Liver (tissue), 9 donors: ENCODE results near the gene OR5K1. TPM values are rescaled to one million over a fixed set of nuclear protein-coding genes. Genes with fewer than 3 reads are reported as not detected.

ENCODE experiments used
- DNase-seq: peaks from one replicate; pipeline ENCODE4 v3.0.0-alpha.2; 2017; ENCODE audit warnings: low spot score
- H3K27ac ChIP-seq, 2 donors: one replicate each; pipeline ENCODE4 v1.7.0; 2013; ENCODE audit warnings: inconsistent platforms in 2 of 2, low read length in 2 of 2, control low read depth in 1 of 2, low read depth in 1 of 2, mild to moderate bottlenecking in 1 of 2
- H3K27me3 ChIP-seq, 4 donors: one replicate each; pipeline versions ENCODE4 v1.6.1 to v1.7.0; 2013; ENCODE audit warnings: low read length in 3 of 4, inconsistent platforms in 1 of 4, mild to moderate bottlenecking in 1 of 4, moderate library complexity in 1 of 4; ENCODE audit not compliant: control insufficient read depth in 4 of 4, insufficient read depth in 4 of 4
- H3K36me3 ChIP-seq, 4 donors: one replicate each; pipeline versions ENCODE4 v1.6.1 to v1.7.0; 2013; ENCODE audit warnings: low read length in 3 of 4, mild to moderate bottlenecking in 3 of 4, low read depth in 1 of 4, moderate library complexity in 1 of 4; ENCODE audit not compliant: control insufficient read depth in 4 of 4, insufficient read depth in 3 of 4
- H3K4me1 ChIP-seq, 4 donors: one replicate each; pipeline versions ENCODE4 v1.6.1 to v1.7.0; 2013; ENCODE audit warnings: low read length in 3 of 4, mild to moderate bottlenecking in 3 of 4, moderate library complexity in 1 of 4; ENCODE audit not compliant: control insufficient read depth in 4 of 4, insufficient read depth in 4 of 4
- H3K4me3 ChIP-seq, 3 donors: one replicate each; pipeline versions ENCODE4 v1.6.1 to v1.7.0; 2013; ENCODE audit warnings: low read length in 3 of 3, control low read depth in 1 of 3, low read depth in 1 of 3, mild to moderate bottlenecking in 1 of 3
- H3K9ac ChIP-seq, 2 donors: one replicate each; pipeline ENCODE4 v1.7.0; 2013; ENCODE audit warnings: low read length in 2 of 2, mild to moderate bottlenecking in 2 of 2, moderate library complexity in 2 of 2, control low read depth in 1 of 2, low read depth in 1 of 2
- H3K9me3 ChIP-seq, 4 donors: one replicate each; pipeline versions ENCODE4 v1.6.1 to v1.7.0; 2013; ENCODE audit warnings: low read length in 3 of 4; ENCODE audit not compliant: control insufficient read depth in 4 of 4
- EGR1 ChIP-seq, 2 donors: IDR thresholded peaks; 2 replicates each; pipeline ENCODE4 v1.6.1; 2016 to 2018; ENCODE audit warnings: antibody characterized with exemption in 2 of 2, low read depth in 2 of 2
- FOXA1 ChIP-seq: IDR thresholded peaks from 2 replicates; pipeline ENCODE4 v1.6.1; 2016; ENCODE audit warnings: antibody characterized with exemption
- GABPA ChIP-seq, 2 donors: IDR thresholded peaks in 1 of 2; conservative IDR thresholded peaks in 1 of 2; 2 replicates each; pipeline ENCODE4 v1.6.1; 2016; ENCODE audit warnings: antibody characterized with exemption in 2 of 2, mild to moderate bottlenecking in 1 of 2, moderate library complexity in 1 of 2
- HNF4A ChIP-seq, 2 donors: conservative IDR thresholded peaks; 2 replicates each; pipeline ENCODE4 v1.6.1; 2016; ENCODE audit warnings: antibody characterized with exemption in 2 of 2, mild to moderate bottlenecking in 2 of 2
- HNF4G ChIP-seq: IDR thresholded peaks from 2 replicates; pipeline ENCODE4 v1.6.1; 2016; ENCODE audit warnings: antibody characterized with exemption
- JUND ChIP-seq, 2 donors: IDR thresholded peaks; 2 replicates each; pipeline ENCODE4 v1.6.1; 2016; ENCODE audit warnings: antibody characterized with exemption in 2 of 2
- NR2F2 ChIP-seq: IDR thresholded peaks from 2 replicates; pipeline ENCODE4 v1.6.1; 2016; ENCODE audit warnings: antibody characterized with exemption
- SP1 ChIP-seq: IDR thresholded peaks from 2 replicates; pipeline ENCODE4 v1.6.1; 2018; ENCODE audit warnings: antibody characterized with exemption, mild to moderate bottlenecking
- TAF1 ChIP-seq: conservative IDR thresholded peaks from 2 replicates; pipeline ENCODE4 v1.6.1; 2016; ENCODE audit warnings: antibody characterized with exemption, mild to moderate bottlenecking
- YY1 ChIP-seq: IDR thresholded peaks from 2 replicates; pipeline ENCODE4 v1.6.1; 2016; ENCODE audit warnings: antibody characterized with exemption, mild to moderate bottlenecking
- WGBS: extraction: QIAGEN DNeasy Blood & Tissue Kit; methylation state at CpG from one replicate; pipeline ENCODE4 v1.1.7; 2013; 5-methylcytosine and 5-hydroxymethylcytosine counted together
- polyA plus RNA-seq, 2 donors: library from polyadenylated mRNA; stranded (reverse) in 1 of 2; unstranded in 1 of 2; fragments of 200-250 nt in 1 of 2; fragments of >200 nt in 1 of 2; fragmentation: Nextera tagmentation in 1 of 2; extraction: Ambion mirVana in 1 of 2; gene quantifications; one replicate each; pipeline versions ENCODE4 v1.2.1 to v1.2.3, GENCODE V29; 2013 to 2015
- total RNA-seq, 2 donors: library from RNA; depleted of rRNA; stranded (reverse); fragments of >200 nt; gene quantifications; one replicate each; pipeline ENCODE4 v1.2.3, GENCODE V29; 2014
- TF ChIP-seq, protein P1 (sequence below): IDR thresholded peaks from 2 replicates; pipeline ENCODE4 v1.6.1; 2016; ENCODE audit warnings: antibody characterized with exemption
- TF ChIP-seq, protein P2 (sequence below): fragments of 150-350 bp; IDR thresholded peaks from 2 replicates; pipeline ENCODE4 v1.5.1; 2017; ENCODE audit warnings: improper control_type of control experiment, low read depth, low read length; ENCODE audit not compliant: missing input control
- TF ChIP-seq, protein P3 (sequence below): IDR thresholded peaks from 2 replicates; pipeline ENCODE4 v1.6.1; 2016; ENCODE audit warnings: antibody characterized with exemption
- TF ChIP-seq, protein P4 (sequence below): IDR thresholded peaks from 2 replicates; pipeline ENCODE4 v1.6.1; 2016; ENCODE audit warnings: antibody characterized with exemption, mild to moderate bottlenecking
- TF ChIP-seq, protein P5 (sequence below): IDR thresholded peaks from 2 replicates; pipeline ENCODE4 v1.6.1; 2016; ENCODE audit warnings: antibody characterized with exemption
- donor health status: healthy.
- donor health status: healthy.
- donor health status: healthy.
- donor health status: healthy.
- donor health status: healthy.

Gene OR5K1
- total and polyA plus RNA-seq, 4 donors: not detected

- H3K27me3 ChIP-seq: no peaks in the 10 kb centered on the region
- TF ChIP-seq, protein P1, sequence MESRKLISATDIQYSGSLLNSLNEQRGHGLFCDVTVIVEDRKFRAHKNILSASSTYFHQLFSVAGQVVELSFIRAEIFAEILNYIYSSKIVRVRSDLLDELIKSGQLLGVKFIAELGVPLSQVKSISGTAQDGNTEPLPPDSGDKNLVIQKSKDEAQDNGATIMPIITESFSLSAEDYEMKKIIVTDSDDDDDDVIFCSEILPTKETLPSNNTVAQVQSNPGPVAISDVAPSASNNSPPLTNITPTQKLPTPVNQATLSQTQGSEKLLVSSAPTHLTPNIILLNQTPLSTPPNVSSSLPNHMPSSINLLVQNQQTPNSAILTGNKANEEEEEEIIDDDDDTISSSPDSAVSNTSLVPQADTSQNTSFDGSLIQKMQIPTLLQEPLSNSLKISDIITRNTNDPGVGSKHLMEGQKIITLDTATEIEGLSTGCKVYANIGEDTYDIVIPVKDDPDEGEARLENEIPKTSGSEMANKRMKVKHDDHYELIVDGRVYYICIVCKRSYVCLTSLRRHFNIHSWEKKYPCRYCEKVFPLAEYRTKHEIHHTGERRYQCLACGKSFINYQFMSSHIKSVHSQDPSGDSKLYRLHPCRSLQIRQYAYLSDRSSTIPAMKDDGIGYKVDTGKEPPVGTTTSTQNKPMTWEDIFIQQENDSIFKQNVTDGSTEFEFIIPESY: no peak
- TF ChIP-seq YY1 (no peak), HNF4A (conservative IDR thresholded peaks at IDR 0.05) (no peak), HNF4G (no peak), EGR1 (IDR thresholded peaks at IDR 0.05; ENCODE audit: low read depth in 2 of 2) (no peak), TAF1 (no peak)
- TF ChIP-seq, protein P2, sequence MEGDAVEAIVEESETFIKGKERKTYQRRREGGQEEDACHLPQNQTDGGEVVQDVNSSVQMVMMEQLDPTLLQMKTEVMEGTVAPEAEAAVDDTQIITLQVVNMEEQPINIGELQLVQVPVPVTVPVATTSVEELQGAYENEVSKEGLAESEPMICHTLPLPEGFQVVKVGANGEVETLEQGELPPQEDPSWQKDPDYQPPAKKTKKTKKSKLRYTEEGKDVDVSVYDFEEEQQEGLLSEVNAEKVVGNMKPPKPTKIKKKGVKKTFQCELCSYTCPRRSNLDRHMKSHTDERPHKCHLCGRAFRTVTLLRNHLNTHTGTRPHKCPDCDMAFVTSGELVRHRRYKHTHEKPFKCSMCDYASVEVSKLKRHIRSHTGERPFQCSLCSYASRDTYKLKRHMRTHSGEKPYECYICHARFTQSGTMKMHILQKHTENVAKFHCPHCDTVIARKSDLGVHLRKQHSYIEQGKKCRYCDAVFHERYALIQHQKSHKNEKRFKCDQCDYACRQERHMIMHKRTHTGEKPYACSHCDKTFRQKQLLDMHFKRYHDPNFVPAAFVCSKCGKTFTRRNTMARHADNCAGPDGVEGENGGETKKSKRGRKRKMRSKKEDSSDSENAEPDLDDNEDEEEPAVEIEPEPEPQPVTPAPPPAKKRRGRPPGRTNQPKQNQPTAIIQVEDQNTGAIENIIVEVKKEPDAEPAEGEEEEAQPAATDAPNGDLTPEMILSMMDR: no peak
- TF ChIP-seq, protein P3, sequence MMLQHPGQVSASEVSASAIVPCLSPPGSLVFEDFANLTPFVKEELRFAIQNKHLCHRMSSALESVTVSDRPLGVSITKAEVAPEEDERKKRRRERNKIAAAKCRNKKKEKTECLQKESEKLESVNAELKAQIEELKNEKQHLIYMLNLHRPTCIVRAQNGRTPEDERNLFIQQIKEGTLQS: no peak
- no peaks in the 10 kb centered on the region for H3K36me3 ChIP-seq
- WGBS: 95% methylated on average over 1 of the region's 1 CpG
- no peak overlapping the region for H3K9ac ChIP-seq
- H3K4me1 ChIP-seq: no peaks in the 10 kb centered on the region
- no peaks in the 10 kb centered on the region for H3K9me3 ChIP-seq
- H3K4me3 ChIP-seq: no peak overlapping the region
- H3K27ac ChIP-seq: no peak overlapping the region
- no peak for DNase-seq
Measured at GRCh38 chr3:98454929-98455328, 8.1 kb upstream of the OR5K1 start.

DNA sequence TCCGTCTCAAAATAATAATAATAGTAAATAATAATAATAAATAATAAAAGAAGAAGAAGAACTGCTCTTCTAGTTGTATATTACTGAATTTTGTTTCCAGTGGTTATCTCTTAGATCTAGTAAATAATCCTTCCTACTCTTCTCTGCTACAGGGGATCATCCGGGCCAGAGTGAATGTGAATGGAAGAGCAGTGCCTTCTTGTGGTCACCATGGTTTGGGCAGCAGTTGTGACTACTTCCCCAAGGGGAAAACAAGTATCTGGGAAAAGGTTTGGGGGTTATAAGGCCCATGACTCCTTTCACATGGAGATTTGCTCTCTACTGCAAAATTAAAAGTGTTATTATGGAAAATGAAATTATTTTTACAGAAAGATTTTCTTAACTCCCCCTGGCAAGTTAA, 5.5 kb upstream of the OR5K1 start:
- Histone ChIP-seq H3K9ac (no peak overlapping the region), H3K27ac (no peak overlapping the region), H3K4me3 (no peak overlapping the region), H3K36me3 (no peaks in the 10 kb centered on the region), H3K4me1 (no peaks in the 10 kb centered on the region), H3K27me3 (no peaks in the 10 kb centered on the region), H3K9me3 (no peaks in the 10 kb centered on the region)
- DNase-seq: no peak
- WGBS: 83% methylated on average over 2 of the region's 2 CpGs
- TF ChIP-seq YY1: no peak
- TF ChIP-seq SP1: no peak
- no peak for TF ChIP-seq NR2F2

DNA sequence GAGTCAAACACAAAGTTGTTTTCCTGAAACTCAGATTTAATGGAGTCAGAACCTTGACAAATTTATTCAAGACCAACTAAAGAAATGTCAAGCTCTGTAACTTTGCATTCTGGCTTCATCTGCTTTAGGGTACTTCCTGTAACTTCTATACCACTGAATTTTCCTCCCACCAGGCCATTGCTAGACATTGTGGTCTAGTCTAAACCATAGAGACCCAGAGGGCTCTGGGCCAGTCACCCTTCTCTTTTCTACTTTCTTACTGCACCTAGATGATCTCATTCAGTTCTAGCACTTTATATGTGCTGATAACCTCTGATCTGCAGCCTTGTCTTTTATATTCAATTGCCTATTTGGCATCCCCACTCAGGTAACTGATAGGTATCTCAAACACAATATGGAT, 2.8 kb upstream of the OR5K1 start:
- H3K27ac ChIP-seq: no peak overlapping the region
- H3K4me3 ChIP-seq: no peak overlapping the region
- no peak overlapping the region for H3K9ac ChIP-seq
- DNase-seq: no peak
- no peaks in the 10 kb centered on the region for H3K4me1 ChIP-seq
- no peaks in the 10 kb centered on the region for H3K36me3 ChIP-seq
- TF ChIP-seq JUND (IDR thresholded peaks at IDR 0.05): no peak
- TF ChIP-seq, protein P4, sequence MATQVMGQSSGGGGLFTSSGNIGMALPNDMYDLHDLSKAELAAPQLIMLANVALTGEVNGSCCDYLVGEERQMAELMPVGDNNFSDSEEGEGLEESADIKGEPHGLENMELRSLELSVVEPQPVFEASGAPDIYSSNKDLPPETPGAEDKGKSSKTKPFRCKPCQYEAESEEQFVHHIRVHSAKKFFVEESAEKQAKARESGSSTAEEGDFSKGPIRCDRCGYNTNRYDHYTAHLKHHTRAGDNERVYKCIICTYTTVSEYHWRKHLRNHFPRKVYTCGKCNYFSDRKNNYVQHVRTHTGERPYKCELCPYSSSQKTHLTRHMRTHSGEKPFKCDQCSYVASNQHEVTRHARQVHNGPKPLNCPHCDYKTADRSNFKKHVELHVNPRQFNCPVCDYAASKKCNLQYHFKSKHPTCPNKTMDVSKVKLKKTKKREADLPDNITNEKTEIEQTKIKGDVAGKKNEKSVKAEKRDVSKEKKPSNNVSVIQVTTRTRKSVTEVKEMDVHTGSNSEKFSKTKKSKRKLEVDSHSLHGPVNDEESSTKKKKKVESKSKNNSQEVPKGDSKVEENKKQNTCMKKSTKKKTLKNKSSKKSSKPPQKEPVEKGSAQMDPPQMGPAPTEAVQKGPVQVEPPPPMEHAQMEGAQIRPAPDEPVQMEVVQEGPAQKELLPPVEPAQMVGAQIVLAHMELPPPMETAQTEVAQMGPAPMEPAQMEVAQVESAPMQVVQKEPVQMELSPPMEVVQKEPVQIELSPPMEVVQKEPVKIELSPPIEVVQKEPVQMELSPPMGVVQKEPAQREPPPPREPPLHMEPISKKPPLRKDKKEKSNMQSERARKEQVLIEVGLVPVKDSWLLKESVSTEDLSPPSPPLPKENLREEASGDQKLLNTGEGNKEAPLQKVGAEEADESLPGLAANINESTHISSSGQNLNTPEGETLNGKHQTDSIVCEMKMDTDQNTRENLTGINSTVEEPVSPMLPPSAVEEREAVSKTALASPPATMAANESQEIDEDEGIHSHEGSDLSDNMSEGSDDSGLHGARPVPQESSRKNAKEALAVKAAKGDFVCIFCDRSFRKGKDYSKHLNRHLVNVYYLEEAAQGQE: no peak
- TF ChIP-seq, protein P5, sequence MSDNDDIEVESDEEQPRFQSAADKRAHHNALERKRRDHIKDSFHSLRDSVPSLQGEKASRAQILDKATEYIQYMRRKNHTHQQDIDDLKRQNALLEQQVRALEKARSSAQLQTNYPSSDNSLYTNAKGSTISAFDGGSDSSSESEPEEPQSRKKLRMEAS: no peak
- no peak for TF ChIP-seq HNF4A (conservative IDR thresholded peaks at IDR 0.05)
- no peak for TF ChIP-seq TAF1
- TF ChIP-seq NR2F2: no peak
- TF ChIP-seq, protein P1: no peak
- TF ChIP-seq, protein P2: no peak
- TF ChIP-seq SP1: no peak
- no peak for TF ChIP-seq FOXA1
- TF ChIP-seq GABPA (IDR thresholded peaks at IDR 0.05 in 1 of 2, conservative IDR thresholded peaks at IDR 0.05 in 1 of 2): no peak
- no peaks in the 10 kb centered on the region for H3K9me3 ChIP-seq
- H3K27me3 ChIP-seq: no peaks in the 10 kb centered on the region
